CD4-positive, alpha-beta T cell (primary cell): ENCODE results near the gene RAB31. TPM values are rescaled to one million over a fixed set of nuclear protein-coding genes. Genes with fewer than 3 reads are reported as not detected.

Source experiments
- ATAC-seq: fragments of 200-7000 bp; cut with Tn5 transposase; one replicate; pipeline ENCODE4 v1.10.0; 2022; ENCODE audit warnings: mild to moderate bottlenecking; ENCODE audit not compliant: poor library complexity
- CTCF ChIA-PET: fragments of 350-600 bp; sonication (Branson Sonifier 250); formaldehyde crosslinking; loops from one replicate; lab custom pipeline; 2021; ENCODE audit warnings: antibody characterized with exemption, inconsistent platforms; lab: Charles Lee
- POLR2A ChIA-PET: fragments of 350-600 bp; sonication (Branson Sonifier 250); formaldehyde crosslinking; loops from one replicate; lab custom pipeline; 2021; ENCODE audit warnings: antibody characterized with exemption, inconsistent platforms; lab: Charles Lee
- DNase-seq, 14 experiments: peaks; one replicate each; pipeline ENCODE4 v3.0.0-alpha.2; 2013 to 2020; ENCODE audit warnings: mixed read lengths in 2 of 14
- H3K27ac ChIP-seq, 2 donors: one replicate each; pipeline versions ENCODE4 v1.5.1 to v1.7.0; 2013; ENCODE audit warnings: low read length in 2 of 2, low read depth in 1 of 2, mild to moderate bottlenecking in 1 of 2
- H3K27me3 ChIP-seq, 2 experiments: 1 replicate in 1 of 2; 2 replicates in 1 of 2; pipeline versions ENCODE4 v1.6.1 to v1.7.0; 2013; ENCODE audit warnings: low read length in 2 of 2, control low read depth in 1 of 2, mild to moderate bottlenecking in 1 of 2, moderate library complexity in 1 of 2; ENCODE audit not compliant: insufficient read depth in 2 of 2, control insufficient read depth in 1 of 2
- H3K36me3 ChIP-seq: one replicate; pipeline ENCODE4 v1.6.1; 2013; ENCODE audit warnings: low read length, control low read depth; ENCODE audit not compliant: insufficient read depth
- H3K4me1 ChIP-seq: one replicate; pipeline ENCODE4 v1.6.1; 2013; ENCODE audit warnings: low read length, control low read depth; ENCODE audit not compliant: insufficient read depth
- H3K4me3 ChIP-seq: one replicate; pipeline ENCODE4 v1.5.1; 2013; ENCODE audit warnings: mild to moderate bottlenecking, low read length, moderate library complexity
- H3K9me3 ChIP-seq, 2 experiments: 1 replicate in 1 of 2; 2 replicates in 1 of 2; pipeline versions ENCODE4 v1.6.1 to v1.7.0; 2013; ENCODE audit warnings: low read length in 2 of 2, mild to moderate bottlenecking in 2 of 2, control low read depth in 1 of 2, moderate library complexity in 1 of 2; ENCODE audit not compliant: control insufficient read depth in 1 of 2, insufficient read depth in 1 of 2
- H3K27ac Mint-ChIP-seq: one replicate; pipeline ENCODE4 v1.8.0; 2020; ENCODE audit warnings: mixed read lengths
- H3K27me3 Mint-ChIP-seq: one replicate; pipeline ENCODE4 v1.8.0; 2021; ENCODE audit warnings: mixed read lengths
- H3K36me3 Mint-ChIP-seq: one replicate; pipeline ENCODE4 v1.8.0; 2021; ENCODE audit warnings: low read depth, mixed read lengths
- H3K4me1 Mint-ChIP-seq: one replicate; pipeline ENCODE4 v1.8.0; 2021; ENCODE audit warnings: low read depth, mixed read lengths
- H3K4me3 Mint-ChIP-seq: one replicate; pipeline ENCODE4 v1.8.0; 2020; ENCODE audit warnings: mild to moderate bottlenecking, mixed read lengths
- H3K9me3 Mint-ChIP-seq: one replicate; pipeline ENCODE4 v1.8.0; 2020; ENCODE audit warnings: mixed read lengths
- CTCF ChIP-seq: fragments of 200-600 bp; IDR thresholded peaks from one replicate; pipeline ENCODE4 v1.8.0; 2022; ENCODE audit warnings: antibody characterized with exemption, mild to moderate bottlenecking
- intact Hi-C, 2 experiments: fragments of 100-400 bp; cut with DNase I in 1 of 2; cut with micrococcal nuclease in 1 of 2; formaldehyde crosslinking; loops; one replicate each; pipeline versions ENCODE4 v1.15.1 to v1.9.0; 2023 to 2025; cut with DNase I, micrococcal nuclease
- total RNA-seq, 174 experiments: library from RNA in 2 of 174; stranded (reverse) in 2 of 174; gene quantifications; one replicate each; pipeline ENCODE4 v1.2.3 and lab custom pipeline; 2021 to 2026

The RAB31 gene
- total RNA-seq, 2 experiments from 2014 or later, result 1.1 to 1.3 TPM

- POLR2A ChIA-PET, result no interaction called here
- H3K27ac Mint-ChIP-seq, result no peak overlapping the region
- TF ChIP-seq CTCF, result no peak
- Histone ChIP-seq H3K36me3 (no peaks in the 10 kb centered on the region), H3K4me1 (no peaks in the 10 kb centered on the region), H3K27ac (no peak overlapping the region), H3K9me3 (peaks cover 11 to 19% of the 10 kb centered on the region in 2 experiments), H3K4me3 (no peak overlapping the region), H3K27me3 (peaks cover 0 to 2% of the 10 kb centered on the region in 2 experiments)
- intact Hi-C loops, result no loop called here
- peaks cover 27% of the 10 kb centered on the region for H3K27me3 Mint-ChIP-seq
- no peaks in the 10 kb centered on the region for H3K36me3 Mint-ChIP-seq
- ATAC-seq (no peak), DNase-seq (peak in 2 of 14 experiments; percentile 27 to 32)
- peaks cover 9% of the 10 kb centered on the region for H3K9me3 Mint-ChIP-seq
- CTCF ChIA-PET, result no interaction called here
- H3K4me1 Mint-ChIP-seq, result no peaks in the 10 kb centered on the region
- no peak overlapping the region for H3K4me3 Mint-ChIP-seq
These were observed 161.8 kb downstream of the RAB31 start for GRCh38 chr18:9869715-9870430.

- Histone ChIP-seq H3K4me3 (no peak overlapping the region), H3K27me3 (peaks cover 0 to 2% of the 10 kb centered on the region in 2 experiments), H3K9me3 (peaks cover 8 to 12% of the 10 kb centered on the region in 2 experiments), H3K4me1 (no peaks in the 10 kb centered on the region), H3K36me3 (no peaks in the 10 kb centered on the region), H3K27ac (no peak overlapping the region)
- intact Hi-C loops, result no loop called here
- ChIA-PET CTCF (no interaction called here), POLR2A (no interaction called here)
- H3K27ac Mint-ChIP-seq, result no peak overlapping the region
- no peak for TF ChIP-seq CTCF
- H3K4me1 Mint-ChIP-seq, result no peaks in the 10 kb centered on the region
- peaks cover 33% of the 10 kb centered on the region for H3K27me3 Mint-ChIP-seq
- no peak for DNase-seq
- no peak for ATAC-seq
- no peak overlapping the region for H3K4me3 Mint-ChIP-seq
- peaks cover 7% of the 10 kb centered on the region for H3K9me3 Mint-ChIP-seq
- H3K36me3 Mint-ChIP-seq, result no peaks in the 10 kb centered on the region
These were observed 162.4 kb downstream of the RAB31 start for GRCh38 chr18:9870431-9871008.

- no peaks in the 10 kb centered on the region for H3K9me3 Mint-ChIP-seq
- ChIA-PET CTCF (no interaction called here), POLR2A (no interaction called here)
- H3K27ac Mint-ChIP-seq, result no peak overlapping the region
- H3K36me3 ChIP-seq, result no peaks in the 10 kb centered on the region
- H3K27ac ChIP-seq, result no peak overlapping the region
- H3K4me1 ChIP-seq, result no peaks in the 10 kb centered on the region
- peaks cover 27% of the 10 kb centered on the region for H3K27me3 Mint-ChIP-seq
- intact Hi-C loops, result no loop called here
- H3K27me3 ChIP-seq, result peaks cover 0 to 2% of the 10 kb centered on the region in 2 experiments
- no peaks in the 10 kb centered on the region for H3K4me1 Mint-ChIP-seq
- H3K4me3 Mint-ChIP-seq, result no peak overlapping the region
- TF ChIP-seq CTCF, result no peak
- H3K9me3 ChIP-seq, result peaks cover 5% of the 10 kb centered on the region in 2 experiments
- no peak overlapping the region for H3K4me3 ChIP-seq
- DNase-seq (no peak), ATAC-seq (no peak)
- no peaks in the 10 kb centered on the region for H3K36me3 Mint-ChIP-seq
These were observed 163.2 kb downstream of the RAB31 start for GRCh38 chr18:9871244-9871746.
